Skeletal muscle tissue (tissue), 4 donors: Measurements from ENCODE around the gene ASIC2. TPM values are rescaled to one million over a fixed set of nuclear protein-coding genes. Genes with fewer than 3 reads are reported as not detected.

Experiments used
- H3K27ac ChIP-seq: one replicate; pipeline ENCODE4 v1.7.0; 2013; ENCODE audit warnings: mild to moderate bottlenecking, low read depth, low read length, inconsistent platforms
- H3K27me3 ChIP-seq, 3 donors: one replicate each; pipeline ENCODE4 v1.7.0; 2013; ENCODE audit warnings: low read length in 3 of 3; ENCODE audit not compliant: control insufficient read depth in 3 of 3, insufficient read depth in 3 of 3
- H3K36me3 ChIP-seq, 3 donors: one replicate each; pipeline ENCODE4 v1.7.0; 2013; ENCODE audit warnings: low read length in 3 of 3; ENCODE audit not compliant: control insufficient read depth in 3 of 3, insufficient read depth in 3 of 3
- H3K4me1 ChIP-seq, 3 donors: one replicate each; pipeline ENCODE4 v1.7.0; 2013; ENCODE audit warnings: low read length in 3 of 3, mild to moderate bottlenecking in 3 of 3; ENCODE audit not compliant: control insufficient read depth in 3 of 3, insufficient read depth in 3 of 3
- H3K4me3 ChIP-seq, 3 donors: one replicate each; pipeline ENCODE4 v1.7.0; 2013; ENCODE audit warnings: low read length in 3 of 3
- H3K9ac ChIP-seq, 3 donors: one replicate each; pipeline ENCODE4 v1.7.0; 2013; ENCODE audit warnings: low read length in 3 of 3, mild to moderate bottlenecking in 3 of 3, moderate library complexity in 2 of 3, low read depth in 1 of 3
- H3K9me3 ChIP-seq, 3 donors: one replicate each; pipeline ENCODE4 v1.7.0; 2013; ENCODE audit warnings: low read length in 3 of 3; ENCODE audit not compliant: control insufficient read depth in 3 of 3
- total RNA-seq: library from RNA; depleted of rRNA; stranded (reverse); fragments of >200 nt; gene quantifications from one replicate; pipeline ENCODE4 v1.2.3, GENCODE V29; 2014
- donor health status: Osteomylitis.

Gene ASIC2
- total RNA-seq, 1 donor from 2014 or later: not detected

- Histone ChIP-seq H3K4me1 (no peaks in the 10 kb centered on the region), H3K9me3 (no peaks in the 10 kb centered on the region), H3K27ac (no peak overlapping the region), H3K4me3 (no peak overlapping the region), H3K36me3 (no peaks in the 10 kb centered on the region), H3K27me3 (peaks cover 0 to 10% (median 8%) of the 10 kb centered on the region in 3 donors), H3K9ac (no peak overlapping the region)
Observed at GRCh38 chr17:33316746-33317145, 23.7 kb upstream of the ASIC2 start.

- Histone ChIP-seq H3K9me3 (no peaks in the 10 kb centered on the region), H3K4me1 (no peaks in the 10 kb centered on the region), H3K4me3 (no peak overlapping the region), H3K9ac (no peak overlapping the region), H3K27me3 (peaks cover 0 to 12% (median 6%) of the 10 kb centered on the region in 3 donors), H3K36me3 (no peaks in the 10 kb centered on the region), H3K27ac (no peak overlapping the region)
Observed at GRCh38 chr17:33310296-33310695, 17.2 kb upstream of the ASIC2 start.

GRCh38 chr17:33303254-33303653 is 10.2 kb upstream of the ASIC2 start:
- H3K27me3 ChIP-seq: peaks cover 5 to 25% (median 13%) of the 10 kb centered on the region in 3 donors
- no peaks in the 10 kb centered on the region for H3K4me1 ChIP-seq
- peaks cover 0 to 5% (median 0%) of the 10 kb centered on the region in 3 donors for H3K9me3 ChIP-seq
- no peak overlapping the region for H3K27ac ChIP-seq
- H3K9ac ChIP-seq: no peak overlapping the region
- no peaks in the 10 kb centered on the region for H3K36me3 ChIP-seq
- H3K4me3 ChIP-seq: no peak overlapping the region

- no peak overlapping the region for H3K9ac ChIP-seq
- H3K27me3 ChIP-seq: peaks cover 5 to 25% (median 13%) of the 10 kb centered on the region in 3 donors
- no peaks in the 10 kb centered on the region for H3K4me1 ChIP-seq
- H3K27ac ChIP-seq: no peak overlapping the region
- no peaks in the 10 kb centered on the region for H3K36me3 ChIP-seq
- no peak overlapping the region for H3K4me3 ChIP-seq
- peaks cover 0 to 5% (median 0%) of the 10 kb centered on the region in 3 donors for H3K9me3 ChIP-seq
Observed at GRCh38 chr17:33302394-33302793, 9.3 kb upstream of the ASIC2 start.

- no peaks in the 10 kb centered on the region for H3K4me1 ChIP-seq
- no peaks in the 10 kb centered on the region for H3K36me3 ChIP-seq
Observed at GRCh38 chr17:33300241-33300640, 7.1 kb upstream of the ASIC2 start.

GRCh38 chr17:33299115-33299514 is 6.0 kb upstream of the ASIC2 start:
- Histone ChIP-seq H3K9me3 (peaks cover 0 to 5% (median 0%) of the 10 kb centered on the region in 3 donors), H3K36me3 (no peaks in the 10 kb centered on the region), H3K4me1 (no peaks in the 10 kb centered on the region), H3K9ac (no peak overlapping the region), H3K4me3 (no peak overlapping the region), H3K27ac (no peak overlapping the region), H3K27me3 (peaks cover 17 to 28% (median 18%) of the 10 kb centered on the region in 3 donors)

More at GRCh38 chr17:33300241-33300640, 7.1 kb upstream of the ASIC2 start:
- Histone ChIP-seq H3K9me3 (peaks cover 0 to 5% (median 0%) of the 10 kb centered on the region in 3 donors), H3K27me3 (peaks cover 14 to 20% (median 19%) of the 10 kb centered on the region in 3 donors), H3K27ac (no peak overlapping the region), H3K4me3 (no peak overlapping the region), H3K9ac (no peak overlapping the region)

GRCh38 chr17:33297643-33298042 is 4.5 kb upstream of the ASIC2 start:
- Histone ChIP-seq H3K27ac (no peak overlapping the region), H3K36me3 (no peaks in the 10 kb centered on the region), H3K4me3 (no peak overlapping the region), H3K4me1 (no peaks in the 10 kb centered on the region), H3K9ac (no peak overlapping the region), H3K27me3 (peaks cover 26 to 40% (median 29%) of the 10 kb centered on the region in 3 donors), H3K9me3 (peaks cover 0 to 5% (median 0%) of the 10 kb centered on the region in 3 donors)

- Histone ChIP-seq H3K9me3 (peaks cover 0 to 5% (median 0%) of the 10 kb centered on the region in 3 donors), H3K36me3 (no peaks in the 10 kb centered on the region), H3K27ac (no peak overlapping the region), H3K27me3 (peaks cover 46 to 54% (median 48%) of the 10 kb centered on the region in 3 donors), H3K9ac (no peak overlapping the region), H3K4me3 (no peak overlapping the region), H3K4me1 (peaks cover 0 to 5% (median 2%) of the 10 kb centered on the region in 3 donors)
Observed at GRCh38 chr17:33294994-33295393, 1.9 kb upstream of the ASIC2 start.

GRCh38 chr17:33292201-33292980 is 704 bp downstream of the ASIC2 start:
- Histone ChIP-seq H3K27me3 (peaks cover 63 to 72% (median 69%) of the 10 kb centered on the region in 3 donors), H3K27ac (no peak overlapping the region), H3K4me1 (peaks cover 0 to 5% (median 2%) of the 10 kb centered on the region in 3 donors), H3K9me3 (no peaks in the 10 kb centered on the region), H3K9ac (no peak overlapping the region), H3K4me3 (no peak overlapping the region), H3K36me3 (no peaks in the 10 kb centered on the region)
